SU-DHL-6 (cell line): ENCODE data around the gene SLC30A7.

Source experiments
- EZH2phosphoT487 ChIP-seq: fragments of 200-600 bp; sonication (generic), shearing (Covaris generic); conservative IDR thresholded peaks from 2 replicates; pipeline ENCODE4 v1.6.1; 2018; ENCODE audit warnings: mild to moderate bottlenecking, antibody characterized with exemption, low read length, moderate library complexity, mixed read lengths
- TF ChIP-seq, protein P1 (sequence below): fragments of 200-600 bp; sonication (generic); IDR thresholded peaks from one replicate; pipeline ENCODE4 v1.5.1; 2017; ENCODE audit warnings: antibody characterized with exemption, mild to moderate bottlenecking, low read length, moderate library complexity; ENCODE audit not compliant: insufficient read depth, poor library complexity, severe bottlenecking

GRCh38 chr1:100968621-100969020 lies 72.7 kb downstream of the SLC30A7 start:
- TF ChIP-seq, protein P1, sequence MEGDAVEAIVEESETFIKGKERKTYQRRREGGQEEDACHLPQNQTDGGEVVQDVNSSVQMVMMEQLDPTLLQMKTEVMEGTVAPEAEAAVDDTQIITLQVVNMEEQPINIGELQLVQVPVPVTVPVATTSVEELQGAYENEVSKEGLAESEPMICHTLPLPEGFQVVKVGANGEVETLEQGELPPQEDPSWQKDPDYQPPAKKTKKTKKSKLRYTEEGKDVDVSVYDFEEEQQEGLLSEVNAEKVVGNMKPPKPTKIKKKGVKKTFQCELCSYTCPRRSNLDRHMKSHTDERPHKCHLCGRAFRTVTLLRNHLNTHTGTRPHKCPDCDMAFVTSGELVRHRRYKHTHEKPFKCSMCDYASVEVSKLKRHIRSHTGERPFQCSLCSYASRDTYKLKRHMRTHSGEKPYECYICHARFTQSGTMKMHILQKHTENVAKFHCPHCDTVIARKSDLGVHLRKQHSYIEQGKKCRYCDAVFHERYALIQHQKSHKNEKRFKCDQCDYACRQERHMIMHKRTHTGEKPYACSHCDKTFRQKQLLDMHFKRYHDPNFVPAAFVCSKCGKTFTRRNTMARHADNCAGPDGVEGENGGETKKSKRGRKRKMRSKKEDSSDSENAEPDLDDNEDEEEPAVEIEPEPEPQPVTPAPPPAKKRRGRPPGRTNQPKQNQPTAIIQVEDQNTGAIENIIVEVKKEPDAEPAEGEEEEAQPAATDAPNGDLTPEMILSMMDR: no peak
- TF ChIP-seq EZH2phosphoT487: no peak
